Measurements from ENCODE around the gene SYTL2. TPM values are rescaled to one million over a fixed set of nuclear protein-coding genes. Genes with fewer than 3 reads are reported as not detected.
"Not testable (repeated sequence)": the region's sequence is repeated elsewhere in the genome, so short reads cannot be mapped to it uniquely, and the experiment has no call there.

The SYTL2 gene
- polyA plus RNA-seq, 3 donors, result 68.5 to 104 (median 95.8) TPM

- no peak for DNase-seq
Measured at GRCh38 chr11:85798361-85798760, 12.6 kb downstream of the SYTL2 start.

- no peak for DNase-seq
Measured at GRCh38 chr11:85795712-85796487, 15.0 kb downstream of the SYTL2 start.

- no peak for DNase-seq
Measured at GRCh38 chr11:85791409-85791990, 19.4 kb downstream of the SYTL2 start.

GRCh38 chr11:85787809-85788760 lies 22.9 kb downstream of the SYTL2 start:
- no peak for DNase-seq

GRCh38 chr11:85787168-85787567 lies 23.8 kb downstream of the SYTL2 start:
- no peak for DNase-seq

- no peak for DNase-seq
Measured at GRCh38 chr11:85784480-85785265, 26.3 kb downstream of the SYTL2 start.

- DNase-seq, result no peak
Measured at GRCh38 chr11:85783758-85784157, 27.2 kb downstream of the SYTL2 start.

- not testable (repeated sequence) for DNase-seq
Measured at GRCh38 chr11:85780780-85781517, 30.0 kb downstream of the SYTL2 start.

GRCh38 chr11:85779956-85780640 lies 30.8 kb downstream of the SYTL2 start:
- DNase-seq, result no peak

GRCh38 chr11:85777603-85777972 lies 33.4 kb downstream of the SYTL2 start:
- not testable (repeated sequence) for DNase-seq

- DNase-seq, result no peak
Measured at GRCh38 chr11:85776951-85777602, 33.9 kb downstream of the SYTL2 start.

GRCh38 chr11:85774256-85775101 lies 36.5 kb downstream of the SYTL2 start:
- DNase-seq, result no peak

- DNase-seq, result peak; percentile 60
Measured at GRCh38 chr11:85772695-85773094, 38.2 kb downstream of the SYTL2 start.

GRCh38 chr11:85771568-85771967 lies 39.4 kb downstream of the SYTL2 start:
- no peak for DNase-seq

GRCh38 chr11:85769771-85770170 lies 41.2 kb downstream of the SYTL2 start:
- no peak for DNase-seq

GRCh38 chr11:85768473-85769146 lies 42.3 kb downstream of the SYTL2 start:
- no peak for DNase-seq

GRCh38 chr11:85767246-85767945 lies 43.5 kb downstream of the SYTL2 start:
- DNase-seq, result peak; percentile 73

Data from renal pelvis (tissue), 4 donors.